HL-60 (cell line): ENCODE measurements around the gene NR2F1.

ENCODE experiments used
- DNase-seq, 2 experiments: peaks; one replicate each; pipeline ENCODE4 v3.0.0-alpha.2; 2010 to 2020; ENCODE audit warnings: low read depth in 1 of 2, low spot score in 1 of 2
- H3K27ac ChIP-seq: fragments of 250-450 bp; sonication (Bioruptor Pico); replicated peaks from 2 replicates; pipeline ENCODE4 v1.5.1; 2020; ENCODE audit warnings: mild to moderate bottlenecking, moderate library complexity
- H3K27me3 ChIP-seq: fragments of 250-450 bp; sonication (Bioruptor Pico); 2 replicates; pipeline ENCODE4 v1.5.1; 2021; ENCODE audit warnings: mild to moderate bottlenecking, moderate library complexity; ENCODE audit not compliant: insufficient read depth, poor library complexity, severe bottlenecking
- H3K4me3 ChIP-seq: replicated peaks from 2 replicates; pipeline ENCODE4 v1.5.1; 2011; ENCODE audit warnings: mild to moderate bottlenecking, control low read depth, low read length; ENCODE audit not compliant: insufficient read depth
- GABPA ChIP-seq: IDR thresholded peaks from 2 replicates; pipeline ENCODE4 v1.6.1; 2012; ENCODE audit warnings: low read depth
- POLR2AphosphoS5 ChIP-seq: IDR thresholded peaks from 2 replicates; pipeline ENCODE4 v1.6.1; 2012; ENCODE audit warnings: low read depth
- SPI1 ChIP-seq: IDR thresholded peaks from 2 replicates; pipeline ENCODE4 v1.6.1; 2012; ENCODE audit warnings: low read depth, mild to moderate bottlenecking, borderline replicate concordance
- TF ChIP-seq, protein P1 (sequence below): IDR thresholded peaks from 2 replicates; pipeline ENCODE4 v1.6.1; 2012; ENCODE audit warnings: low read depth; ENCODE audit not compliant: insufficient replicate concordance
- TF ChIP-seq, protein P2 (sequence below): IDR thresholded peaks from one replicate; pipeline ENCODE4 v1.5.1; 2011; ENCODE audit warnings: low read length, control low read depth, inconsistent platforms; ENCODE audit not compliant: insufficient read depth

Gene NR2F1

DNA sequence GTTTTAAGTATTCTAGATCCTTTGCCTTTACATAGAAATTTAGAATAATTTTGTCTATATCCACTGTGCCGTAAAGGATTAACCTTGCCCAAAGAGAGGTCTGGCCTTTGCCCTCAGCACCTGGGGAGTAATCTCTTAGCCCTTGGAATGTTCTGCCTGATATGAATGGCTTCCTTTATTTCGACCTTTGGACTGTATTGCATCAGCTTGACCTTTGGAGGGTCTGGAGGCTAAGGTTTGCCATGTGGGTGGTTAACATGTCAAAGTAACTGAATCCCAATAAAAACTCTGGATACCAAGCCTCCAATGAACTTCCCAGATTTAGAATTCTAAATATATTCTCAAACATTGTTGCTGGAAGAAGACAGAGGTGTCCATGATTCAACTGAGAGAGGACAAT is 54.7 kb downstream of the NR2F1 start:
- no peak for DNase-seq
- H3K27ac ChIP-seq, result no peak overlapping the region
- H3K4me3 ChIP-seq, result no peak overlapping the region
- no peaks in the 10 kb centered on the region for H3K27me3 ChIP-seq
- TF ChIP-seq, protein P1, sequence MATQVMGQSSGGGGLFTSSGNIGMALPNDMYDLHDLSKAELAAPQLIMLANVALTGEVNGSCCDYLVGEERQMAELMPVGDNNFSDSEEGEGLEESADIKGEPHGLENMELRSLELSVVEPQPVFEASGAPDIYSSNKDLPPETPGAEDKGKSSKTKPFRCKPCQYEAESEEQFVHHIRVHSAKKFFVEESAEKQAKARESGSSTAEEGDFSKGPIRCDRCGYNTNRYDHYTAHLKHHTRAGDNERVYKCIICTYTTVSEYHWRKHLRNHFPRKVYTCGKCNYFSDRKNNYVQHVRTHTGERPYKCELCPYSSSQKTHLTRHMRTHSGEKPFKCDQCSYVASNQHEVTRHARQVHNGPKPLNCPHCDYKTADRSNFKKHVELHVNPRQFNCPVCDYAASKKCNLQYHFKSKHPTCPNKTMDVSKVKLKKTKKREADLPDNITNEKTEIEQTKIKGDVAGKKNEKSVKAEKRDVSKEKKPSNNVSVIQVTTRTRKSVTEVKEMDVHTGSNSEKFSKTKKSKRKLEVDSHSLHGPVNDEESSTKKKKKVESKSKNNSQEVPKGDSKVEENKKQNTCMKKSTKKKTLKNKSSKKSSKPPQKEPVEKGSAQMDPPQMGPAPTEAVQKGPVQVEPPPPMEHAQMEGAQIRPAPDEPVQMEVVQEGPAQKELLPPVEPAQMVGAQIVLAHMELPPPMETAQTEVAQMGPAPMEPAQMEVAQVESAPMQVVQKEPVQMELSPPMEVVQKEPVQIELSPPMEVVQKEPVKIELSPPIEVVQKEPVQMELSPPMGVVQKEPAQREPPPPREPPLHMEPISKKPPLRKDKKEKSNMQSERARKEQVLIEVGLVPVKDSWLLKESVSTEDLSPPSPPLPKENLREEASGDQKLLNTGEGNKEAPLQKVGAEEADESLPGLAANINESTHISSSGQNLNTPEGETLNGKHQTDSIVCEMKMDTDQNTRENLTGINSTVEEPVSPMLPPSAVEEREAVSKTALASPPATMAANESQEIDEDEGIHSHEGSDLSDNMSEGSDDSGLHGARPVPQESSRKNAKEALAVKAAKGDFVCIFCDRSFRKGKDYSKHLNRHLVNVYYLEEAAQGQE, result no peak
- TF ChIP-seq POLR2AphosphoS5 (no peak), SPI1 (no peak), GABPA (no peak)
- TF ChIP-seq, protein P2, sequence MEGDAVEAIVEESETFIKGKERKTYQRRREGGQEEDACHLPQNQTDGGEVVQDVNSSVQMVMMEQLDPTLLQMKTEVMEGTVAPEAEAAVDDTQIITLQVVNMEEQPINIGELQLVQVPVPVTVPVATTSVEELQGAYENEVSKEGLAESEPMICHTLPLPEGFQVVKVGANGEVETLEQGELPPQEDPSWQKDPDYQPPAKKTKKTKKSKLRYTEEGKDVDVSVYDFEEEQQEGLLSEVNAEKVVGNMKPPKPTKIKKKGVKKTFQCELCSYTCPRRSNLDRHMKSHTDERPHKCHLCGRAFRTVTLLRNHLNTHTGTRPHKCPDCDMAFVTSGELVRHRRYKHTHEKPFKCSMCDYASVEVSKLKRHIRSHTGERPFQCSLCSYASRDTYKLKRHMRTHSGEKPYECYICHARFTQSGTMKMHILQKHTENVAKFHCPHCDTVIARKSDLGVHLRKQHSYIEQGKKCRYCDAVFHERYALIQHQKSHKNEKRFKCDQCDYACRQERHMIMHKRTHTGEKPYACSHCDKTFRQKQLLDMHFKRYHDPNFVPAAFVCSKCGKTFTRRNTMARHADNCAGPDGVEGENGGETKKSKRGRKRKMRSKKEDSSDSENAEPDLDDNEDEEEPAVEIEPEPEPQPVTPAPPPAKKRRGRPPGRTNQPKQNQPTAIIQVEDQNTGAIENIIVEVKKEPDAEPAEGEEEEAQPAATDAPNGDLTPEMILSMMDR, result no peak

DNA sequence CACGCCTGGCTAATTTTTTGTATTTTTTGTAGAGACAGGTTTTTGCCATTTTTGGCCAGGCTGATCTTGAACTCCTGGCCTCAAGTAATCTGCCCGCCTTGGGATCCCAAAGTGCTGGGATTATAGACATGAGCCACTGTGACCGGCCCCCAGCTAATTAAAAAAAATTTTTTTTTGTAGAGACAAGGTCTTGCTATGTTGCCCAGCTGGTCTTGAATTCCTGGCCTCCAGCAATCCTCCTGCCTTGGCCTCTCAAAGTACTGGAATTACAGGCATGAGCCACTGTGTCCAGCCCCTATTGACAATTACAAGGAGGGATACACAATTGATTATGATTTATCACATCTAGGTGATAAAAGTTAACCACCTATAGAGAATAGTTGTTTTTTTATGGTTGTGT is 59.5 kb downstream of the NR2F1 start:
- TF ChIP-seq GABPA, result no peak
- no peak for TF ChIP-seq POLR2AphosphoS5
- no peak for TF ChIP-seq SPI1
- TF ChIP-seq, protein P2, result no peak
- TF ChIP-seq, protein P1, result no peak
- no peak overlapping the region for H3K27ac ChIP-seq
- H3K27me3 ChIP-seq, result no peaks in the 10 kb centered on the region
- no peak overlapping the region for H3K4me3 ChIP-seq
- no peak for DNase-seq
